SK-N-MC (cell line): Measurements from ENCODE around the gene AVP.

ENCODE experiments used
- EZH2 ChIP-seq: fragments of 200-600 bp; sonication (generic); IDR thresholded peaks from one replicate; pipeline ENCODE4 v1.6.1; 2017; ENCODE audit warnings: antibody characterized with exemption
- POLR2AphosphoS5 ChIP-seq: IDR thresholded peaks from 2 replicates; pipeline ENCODE4 v1.6.1; 2012; ENCODE audit warnings: mild to moderate bottlenecking, low read depth, low read length, borderline replicate concordance

GRCh38 chr20:3105256-3106137 lies 21.0 kb upstream of the AVP start:
- TF ChIP-seq POLR2AphosphoS5 (no peak), EZH2 (no peak)
